HG03196 (cell line): ENCODE measurements around the gene COL5A1.
"Not testable (repeated sequence)": the region's sequence is repeated elsewhere in the genome, so short reads cannot be mapped to it uniquely, and the experiment has no call there.

ENCODE experiments used
- ATAC-seq: cut with Tn5 transposase; IDR thresholded peaks from one replicate; pipeline ENCODE4 v1.9.1; 2021; ENCODE audit not compliant: unreplicated experiment

COL5A1 gene

DNA sequence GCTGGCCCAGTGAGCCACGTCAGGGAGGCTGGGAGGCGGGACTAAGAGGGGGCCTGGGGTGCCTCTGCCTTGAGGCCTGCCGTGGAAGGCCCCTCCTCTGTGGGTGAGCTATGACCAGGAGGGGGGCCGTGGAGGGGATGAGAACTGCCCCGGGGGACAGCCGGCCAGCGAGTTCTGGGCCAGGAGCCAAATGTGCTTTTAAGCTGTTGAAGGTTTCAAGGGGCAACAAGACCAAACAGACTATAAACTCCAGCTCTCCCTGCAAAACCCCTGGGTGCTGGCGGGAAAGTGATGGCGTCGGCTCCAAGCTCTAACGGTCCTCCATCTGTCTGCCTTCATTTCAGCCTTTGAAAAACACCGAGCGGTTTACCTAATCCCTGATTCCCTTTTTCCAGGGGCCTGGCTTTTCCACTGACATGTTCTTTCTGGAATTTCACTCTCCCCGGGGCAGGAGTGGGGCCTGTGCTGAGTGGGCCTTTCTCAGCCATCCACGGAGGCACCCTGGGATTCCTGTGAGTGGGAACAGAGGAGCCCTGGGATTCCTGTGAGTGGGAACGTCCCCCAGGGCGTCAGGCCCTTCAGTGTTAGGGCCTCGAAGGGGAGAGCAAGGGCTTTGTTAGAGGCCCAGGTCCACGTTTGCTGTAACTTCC, 65.6 kb downstream of the COL5A1 start:
- ATAC-seq = no peak

- ATAC-seq = no peak
These were observed 66.4 kb downstream of the COL5A1 start for GRCh38 chr9:134707731-134708671.

- no peak for ATAC-seq
These were observed 67.1 kb downstream of the COL5A1 start for GRCh38 chr9:134708672-134709038.

- ATAC-seq = no peak
These were observed 68.1 kb downstream of the COL5A1 start for GRCh38 chr9:134709512-134710270.

DNA sequence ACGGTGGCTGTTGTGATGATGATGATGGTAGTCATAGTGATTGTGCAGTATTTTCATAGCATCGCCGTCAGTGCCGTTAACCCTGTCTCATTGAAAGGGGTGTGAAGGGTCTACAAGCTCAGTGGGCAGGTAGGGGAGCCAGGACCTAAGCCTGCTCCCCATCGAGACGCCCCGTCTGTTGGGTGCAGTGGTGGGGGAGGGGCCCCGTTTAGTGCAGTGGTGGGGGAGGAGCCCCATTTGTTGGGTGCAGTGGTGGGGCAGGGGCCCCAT, 68.6 kb downstream of the COL5A1 start:
- ATAC-seq = no peak

GRCh38 chr9:134710901-134711300, 69.3 kb downstream of the COL5A1 start:
- ATAC-seq = no peak

GRCh38 chr9:134712243-134712642, 70.6 kb downstream of the COL5A1 start:
- ATAC-seq = no peak

GRCh38 chr9:134712926-134713325, 71.3 kb downstream of the COL5A1 start:
- no peak for ATAC-seq

DNA sequence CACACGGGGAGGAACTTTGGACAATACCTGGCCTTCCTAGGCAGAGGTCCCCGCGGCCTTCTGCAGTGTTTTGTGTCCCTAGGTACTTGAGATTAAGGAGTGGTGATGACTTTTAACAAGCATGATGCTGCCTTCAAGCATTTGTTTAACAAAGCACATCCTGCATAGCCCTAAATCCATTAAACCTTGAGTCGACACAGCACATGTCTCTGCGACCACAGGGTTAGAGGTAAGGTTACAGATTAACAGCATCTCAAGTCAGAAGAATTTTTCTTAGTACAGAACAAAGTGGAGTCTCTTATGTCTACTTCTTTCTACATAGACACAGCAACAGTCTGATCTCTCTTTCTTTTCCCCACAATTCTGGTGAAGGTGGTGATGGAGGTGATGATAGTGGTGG, 73.9 kb downstream of the COL5A1 start:
- not testable (repeated sequence) for ATAC-seq

DNA sequence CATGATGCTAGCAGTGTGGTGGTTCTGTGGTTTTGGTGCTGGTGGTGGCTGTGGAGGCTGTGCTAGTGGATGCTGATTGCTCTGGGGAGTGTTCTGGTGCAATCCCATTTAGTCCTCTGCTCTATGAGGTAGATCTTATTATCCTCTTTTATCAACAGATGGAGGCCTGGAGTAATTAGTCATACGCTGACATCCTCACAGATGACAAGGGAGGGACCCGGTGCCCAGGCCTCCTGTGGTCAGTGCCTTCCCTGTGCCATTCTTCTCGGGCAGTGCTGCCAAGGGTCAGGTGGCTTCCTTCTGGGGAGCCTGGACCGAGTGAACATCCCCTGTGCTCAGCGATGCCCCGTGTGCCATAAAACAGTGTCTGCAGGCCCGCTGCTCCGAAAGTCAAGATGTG, 74.5 kb downstream of the COL5A1 start:
- ATAC-seq = no peak

DNA sequence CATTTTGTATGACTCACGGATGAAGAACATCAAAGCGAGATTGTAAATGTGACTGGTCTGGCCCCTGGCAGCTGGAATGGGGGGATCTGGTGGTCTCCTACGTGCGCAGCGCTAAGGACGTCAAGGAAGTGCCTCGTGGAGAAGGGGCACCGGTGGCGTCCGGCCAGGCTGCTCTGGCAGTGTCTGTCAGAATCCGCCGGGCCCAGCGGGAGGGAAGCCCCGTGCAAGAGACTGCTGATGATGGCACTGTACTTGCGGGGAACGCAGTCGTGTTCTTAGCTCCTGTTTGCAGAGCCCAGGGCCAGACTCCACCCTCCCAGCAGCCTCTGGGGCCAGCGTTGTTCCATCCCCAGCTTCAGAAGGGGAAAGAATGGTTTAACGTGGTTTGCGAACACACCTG, 75.5 kb downstream of the COL5A1 start:
- no peak for ATAC-seq

- ATAC-seq = no peak
These were observed 76.5 kb downstream of the COL5A1 start for GRCh38 chr9:134717924-134718645.

GRCh38 chr9:134719331-134719730, 77.7 kb downstream of the COL5A1 start:
- no peak for ATAC-seq

DNA sequence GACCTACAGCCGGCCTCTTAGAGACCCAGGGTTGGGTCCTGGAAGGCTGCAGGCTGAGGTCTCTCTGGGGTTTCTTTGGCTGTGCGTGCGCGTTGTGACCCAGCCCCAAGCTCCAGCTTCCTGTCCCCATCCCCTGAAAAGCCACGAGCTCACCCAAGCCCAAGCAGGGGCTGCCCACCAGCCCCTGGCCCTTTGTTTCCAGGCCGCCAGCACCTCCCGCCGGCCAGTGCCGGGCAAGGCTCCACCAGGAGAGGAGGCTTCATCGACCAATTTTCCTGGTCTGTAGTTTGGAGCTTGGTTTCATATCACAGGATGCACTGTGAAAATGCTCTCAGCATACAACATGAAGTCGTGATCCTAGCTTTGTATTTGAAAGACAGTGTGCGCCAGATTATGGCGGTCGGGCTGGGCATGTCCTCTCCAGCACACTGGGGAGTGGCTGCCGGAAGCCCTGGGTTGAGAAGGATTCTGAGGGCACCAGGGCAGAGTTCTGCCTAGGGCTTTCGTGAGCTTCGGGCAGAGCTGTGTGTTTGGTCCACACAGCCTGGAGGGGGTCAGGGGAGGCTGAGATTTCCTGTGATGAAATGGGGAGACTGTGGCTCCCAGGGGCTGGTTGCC, 78.6 kb downstream of the COL5A1 start:
- ATAC-seq = no peak

GRCh38 chr9:134720796-134721195, 79.2 kb downstream of the COL5A1 start:
- ATAC-seq = no peak

- no peak for ATAC-seq
These were observed 79.7 kb downstream of the COL5A1 start for GRCh38 chr9:134721344-134721743.

- ATAC-seq = no peak
These were observed 80.6 kb downstream of the COL5A1 start for GRCh38 chr9:134722120-134722701.

GRCh38 chr9:134723037-134723436, 81.4 kb downstream of the COL5A1 start:
- ATAC-seq = no peak

- no peak for ATAC-seq
These were observed 82.0 kb downstream of the COL5A1 start for GRCh38 chr9:134723491-134724190.
